ENCODE data around the gene POLG2. TPM values are rescaled to one million over a fixed set of nuclear protein-coding genes. Genes with fewer than 3 reads are reported as not detected.

Gene POLG2
- polyA plus RNA-seq, 1 donor from 2014 or later = 16.9 TPM

- TF ChIP-seq RAD21 (conservative IDR thresholded peaks at IDR 0.05) (no peak), TAF1 (IDR thresholded peaks at IDR 0.05; ENCODE audit: low read depth) (no peak), SMC3 (conservative IDR thresholded peaks at IDR 0.05; ENCODE audit: poor library complexity) (no peak), EP300 (conservative IDR thresholded peaks at IDR 0.05; ENCODE audit: poor library complexity, severe bottlenecking) (no peak), REST (IDR thresholded peaks at IDR 0.05; ENCODE audit: borderline replicate concordance) (no peak), MXI1 (conservative IDR thresholded peaks at IDR 0.05; ENCODE audit: poor library complexity, severe bottlenecking) (no peak), CTCF (IDR thresholded peaks at IDR 0.05; ENCODE audit: poor library complexity, severe bottlenecking) (no peak), EZH2 (IDR thresholded peaks at IDR 0.05; ENCODE audit: borderline replicate concordance, insufficient read depth, low read length, poor library complexity, severe bottlenecking) (no peak), POLR2AphosphoS5 (IDR thresholded peaks at IDR 0.05) (no peak)
- no peak overlapping the region for H3K4me2 ChIP-seq (ENCODE audit: low read length)
Measured at GRCh38 chr17:64455993-64456885, 40.6 kb downstream of the POLG2 start.

GRCh38 chr17:64449545-64449944 is 47.3 kb downstream of the POLG2 start:
- Histone ChIP-seq H3K36me3 (ENCODE audit: insufficient read depth, low read length) (no peaks in the 10 kb centered on the region), H3K4me2 (ENCODE audit: low read length) (no peak overlapping the region), H3K9ac (ENCODE audit: low read length) (no peak overlapping the region), H2AFZ (ENCODE audit: low read depth, low read length) (no peak overlapping the region), H3K9me2 (ENCODE audit: insufficient read depth, low read length) (no peaks in the 10 kb centered on the region), H3F3A (ENCODE audit: insufficient read depth, low read length, poor library complexity, severe bottlenecking) (no peaks in the 10 kb centered on the region), H3K27ac (ENCODE audit: low read length) (no peak overlapping the region), H3K27me3 (ENCODE audit: insufficient read depth, low read depth, low read length) (no peaks in the 10 kb centered on the region), H3K9me3 (ENCODE audit: low read length) (no peaks in the 10 kb centered on the region), H3K79me2 (replicated peaks; ENCODE audit: insufficient read depth, low read length) (no peaks in the 10 kb centered on the region), H3K4me3 (ENCODE audit: low read length) (no peak overlapping the region), H4K20me1 (ENCODE audit: insufficient read depth) (no peaks in the 10 kb centered on the region)
- TF ChIP-seq MXI1 (conservative IDR thresholded peaks at IDR 0.05; ENCODE audit: poor library complexity, severe bottlenecking) (no peak), EZH2 (IDR thresholded peaks at IDR 0.05; ENCODE audit: borderline replicate concordance, insufficient read depth, low read length, poor library complexity, severe bottlenecking) (no peak), TAF1 (IDR thresholded peaks at IDR 0.05; ENCODE audit: low read depth) (no peak), CTCF (IDR thresholded peaks at IDR 0.05; ENCODE audit: poor library complexity, severe bottlenecking) (no peak), SMC3 (conservative IDR thresholded peaks at IDR 0.05; ENCODE audit: poor library complexity) (no peak), EP300 (conservative IDR thresholded peaks at IDR 0.05; ENCODE audit: poor library complexity, severe bottlenecking) (no peak), RAD21 (conservative IDR thresholded peaks at IDR 0.05) (no peak), POLR2AphosphoS5 (IDR thresholded peaks at IDR 0.05) (no peak), REST (IDR thresholded peaks at IDR 0.05; ENCODE audit: borderline replicate concordance) (no peak)

More at GRCh38 chr17:64455993-64456885, 40.6 kb downstream of the POLG2 start:
- Histone ChIP-seq H3K27me3 (ENCODE audit: insufficient read depth, low read depth, low read length) (no peaks in the 10 kb centered on the region), H3K9ac (ENCODE audit: low read length) (no peak overlapping the region), H3K9me3 (ENCODE audit: low read length) (no peaks in the 10 kb centered on the region), H3F3A (ENCODE audit: insufficient read depth, low read length, poor library complexity, severe bottlenecking) (no peaks in the 10 kb centered on the region), H2AFZ (ENCODE audit: low read depth, low read length) (no peak overlapping the region), H3K27ac (ENCODE audit: low read length) (no peak overlapping the region), H3K79me2 (replicated peaks; ENCODE audit: insufficient read depth, low read length) (no peaks in the 10 kb centered on the region), H3K36me3 (ENCODE audit: insufficient read depth, low read length) (no peaks in the 10 kb centered on the region), H4K20me1 (ENCODE audit: insufficient read depth) (no peaks in the 10 kb centered on the region), H3K9me2 (ENCODE audit: insufficient read depth, low read length) (no peaks in the 10 kb centered on the region), H3K4me3 (ENCODE audit: low read length) (no peak overlapping the region)
